ENCODE data around the gene SLF2. TPM values are rescaled to one million over a fixed set of nuclear protein-coding genes. Genes with fewer than 3 reads are reported as not detected.
"Not testable (repeated sequence)": the region's sequence is repeated elsewhere in the genome, so short reads cannot be mapped to it uniquely, and the experiment has no call there.

SLF2 gene
- polyA plus RNA-seq, 4 donors, result 31.4 to 47.1 (median 34.5) TPM

DNA sequence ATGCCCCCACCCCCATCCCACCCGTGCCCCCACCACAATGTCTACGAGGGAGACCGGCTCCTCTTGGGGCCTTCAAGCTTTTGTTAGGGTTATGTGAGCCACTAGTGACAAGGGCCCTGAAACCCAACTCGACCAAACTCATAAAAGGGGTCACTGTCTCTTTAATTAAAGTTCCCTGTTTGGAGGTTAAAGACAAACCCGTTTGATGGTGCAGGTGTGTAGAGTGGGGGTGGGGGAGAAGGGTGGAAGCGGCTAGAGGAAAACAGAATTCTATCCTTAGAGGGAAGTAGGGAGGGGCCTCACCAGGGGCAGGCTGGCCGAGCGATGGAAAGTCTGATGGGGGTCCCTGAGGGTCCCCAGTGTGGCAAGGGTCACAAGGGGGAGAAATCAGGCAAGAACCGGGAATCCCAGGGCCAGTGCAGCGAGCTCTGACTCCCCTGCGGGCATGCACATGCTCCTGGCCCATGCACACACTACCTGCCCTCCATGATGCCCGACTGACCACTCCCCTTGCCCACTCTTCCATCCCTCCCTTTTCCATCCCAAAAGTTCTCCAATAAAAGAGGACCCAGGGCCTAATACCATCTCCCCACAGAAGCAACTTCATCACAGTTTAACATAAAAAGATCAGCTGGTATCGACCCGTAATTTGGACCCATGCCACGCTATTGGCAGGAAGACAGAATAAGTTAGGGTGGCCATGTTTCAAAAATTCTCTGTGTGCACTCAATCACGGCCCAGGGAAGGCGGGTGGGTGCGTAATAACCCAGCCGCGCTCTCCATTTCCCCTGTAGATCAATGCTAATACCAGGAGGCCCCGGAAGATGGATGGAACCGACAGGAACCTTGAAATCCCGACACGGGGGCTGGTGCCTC is 35.9 kb upstream of the SLF2 start:
- DNase-seq (ENCODE audit: low read depth in 4 of 4, low spot score in 3 of 4), result no peak

DNA sequence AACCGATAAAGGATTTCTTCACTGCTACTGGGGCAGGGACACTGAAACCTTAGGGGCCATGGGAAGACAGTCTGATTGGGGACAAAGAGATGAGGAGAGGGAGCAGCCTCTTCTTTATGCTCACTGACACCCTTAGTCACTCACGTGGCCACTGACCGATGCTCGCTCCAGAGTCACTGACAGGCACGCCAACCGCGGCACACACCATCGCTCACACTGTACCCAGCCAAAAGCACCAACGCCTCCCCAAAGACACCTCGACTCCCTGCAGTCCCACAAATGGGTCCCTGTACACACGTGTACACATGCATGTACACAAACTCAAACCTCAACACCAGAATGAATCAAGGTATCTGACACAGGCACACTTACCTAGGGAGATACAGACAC is 35.3 kb upstream of the SLF2 start:
- DNase-seq (ENCODE audit: low read depth in 4 of 4, low spot score in 3 of 4), result no peak

- DNase-seq (ENCODE audit: low read depth in 4 of 4, low spot score in 3 of 4), result peak in 2 of 4 donors; percentile 51 to 67
Observed at GRCh38 chr10:100878291-100878910, 34.4 kb upstream of the SLF2 start.

- no peak for DNase-seq (ENCODE audit: low read depth in 4 of 4, low spot score in 3 of 4)
Observed at GRCh38 chr10:100879741-100880360, 32.9 kb upstream of the SLF2 start.

- no peak for DNase-seq (ENCODE audit: low read depth in 4 of 4, low spot score in 3 of 4)
Observed at GRCh38 chr10:100881556-100882213, 31.1 kb upstream of the SLF2 start.

DNA sequence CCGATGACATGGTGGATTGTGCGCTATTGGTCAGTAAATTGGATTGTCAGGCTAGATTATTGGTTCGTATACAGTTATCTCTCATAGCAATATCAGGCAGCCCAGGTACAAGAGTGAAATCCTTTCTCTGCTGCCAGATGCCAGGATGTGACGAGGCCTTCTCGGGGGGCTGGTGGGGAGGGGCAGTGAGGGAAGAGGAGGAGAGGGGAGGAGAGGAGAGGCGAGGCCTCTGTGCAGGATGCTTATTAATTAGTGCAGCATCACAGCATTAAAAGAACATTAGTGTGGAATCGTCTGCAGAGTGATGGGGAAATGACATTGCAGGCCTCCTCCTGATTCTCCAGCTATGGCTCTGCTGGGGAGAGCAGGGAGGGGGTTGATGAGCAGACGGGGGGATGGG is 30.5 kb upstream of the SLF2 start:
- no peak for DNase-seq (ENCODE audit: low read depth in 4 of 4, low spot score in 3 of 4)

- no peak for DNase-seq (ENCODE audit: low read depth in 4 of 4, low spot score in 3 of 4)
Observed at GRCh38 chr10:100882671-100883311, 30.0 kb upstream of the SLF2 start.

DNA sequence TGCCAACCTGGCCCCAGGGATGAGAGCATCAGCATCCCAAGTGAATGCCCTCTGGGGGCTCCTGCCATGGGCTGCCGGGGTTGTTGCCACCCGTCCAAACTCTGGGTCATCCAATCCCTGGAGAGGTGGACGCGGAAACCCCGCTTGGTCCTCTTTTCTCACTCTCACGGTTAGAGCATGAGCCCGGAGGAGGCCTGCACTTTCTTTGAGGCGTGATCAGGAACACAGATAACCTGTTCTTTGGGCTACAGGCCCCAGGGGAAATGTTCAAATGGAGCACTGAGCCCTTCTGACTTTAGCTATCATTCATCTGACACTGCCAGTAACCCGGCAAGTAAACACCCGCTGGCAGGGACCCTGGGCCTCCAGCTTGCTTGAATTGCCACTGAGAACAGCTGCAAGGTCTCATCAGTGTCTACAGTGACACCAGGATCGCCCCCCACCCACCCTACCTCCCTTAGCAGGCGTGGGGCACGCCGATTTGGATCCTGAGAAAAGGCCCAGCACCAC is 29.4 kb upstream of the SLF2 start:
- no peak for DNase-seq (ENCODE audit: low read depth in 4 of 4, low spot score in 3 of 4)

- DNase-seq (ENCODE audit: low read depth in 4 of 4, low spot score in 3 of 4), result not testable (repeated sequence)
Observed at GRCh38 chr10:100885611-100886010, 27.2 kb upstream of the SLF2 start.

GRCh38 chr10:100886091-100886490 is 26.7 kb upstream of the SLF2 start:
- DNase-seq (ENCODE audit: low read depth in 4 of 4, low spot score in 3 of 4), result peak in 1 of 4 donors; percentile 76

DNA sequence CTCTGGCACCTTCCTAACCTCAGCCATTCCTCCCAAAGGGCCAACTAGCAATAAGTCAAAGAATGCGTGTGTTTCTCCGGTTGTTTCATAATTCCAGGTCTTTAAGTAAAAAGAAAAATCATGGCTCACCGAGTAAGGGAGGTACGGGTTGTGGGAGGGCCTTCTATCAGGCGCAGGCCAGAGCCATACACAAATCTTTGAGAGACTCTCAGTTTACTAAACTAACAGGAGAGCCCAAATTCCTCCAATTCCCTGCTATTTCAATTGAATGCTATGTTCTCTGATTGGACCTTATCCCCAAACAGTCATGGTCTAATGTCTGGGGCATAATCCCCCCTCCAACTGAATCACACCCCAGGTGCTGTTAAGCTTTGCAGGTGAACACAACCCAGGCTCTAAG is 26.2 kb upstream of the SLF2 start:
- no peak for DNase-seq (ENCODE audit: low read depth in 4 of 4, low spot score in 3 of 4)

GRCh38 chr10:100886963-100887362 is 25.8 kb upstream of the SLF2 start:
- DNase-seq (ENCODE audit: low read depth in 4 of 4, low spot score in 3 of 4), result no peak

GRCh38 chr10:100887761-100888296 is 24.9 kb upstream of the SLF2 start:
- no peak for DNase-seq (ENCODE audit: low read depth in 4 of 4, low spot score in 3 of 4)

- DNase-seq (ENCODE audit: low read depth in 4 of 4, low spot score in 3 of 4), result no peak
Observed at GRCh38 chr10:100888957-100889356, 23.8 kb upstream of the SLF2 start.

- no peak for DNase-seq (ENCODE audit: low read depth in 4 of 4, low spot score in 3 of 4)
Observed at GRCh38 chr10:100889546-100889945, 23.2 kb upstream of the SLF2 start.

DNA sequence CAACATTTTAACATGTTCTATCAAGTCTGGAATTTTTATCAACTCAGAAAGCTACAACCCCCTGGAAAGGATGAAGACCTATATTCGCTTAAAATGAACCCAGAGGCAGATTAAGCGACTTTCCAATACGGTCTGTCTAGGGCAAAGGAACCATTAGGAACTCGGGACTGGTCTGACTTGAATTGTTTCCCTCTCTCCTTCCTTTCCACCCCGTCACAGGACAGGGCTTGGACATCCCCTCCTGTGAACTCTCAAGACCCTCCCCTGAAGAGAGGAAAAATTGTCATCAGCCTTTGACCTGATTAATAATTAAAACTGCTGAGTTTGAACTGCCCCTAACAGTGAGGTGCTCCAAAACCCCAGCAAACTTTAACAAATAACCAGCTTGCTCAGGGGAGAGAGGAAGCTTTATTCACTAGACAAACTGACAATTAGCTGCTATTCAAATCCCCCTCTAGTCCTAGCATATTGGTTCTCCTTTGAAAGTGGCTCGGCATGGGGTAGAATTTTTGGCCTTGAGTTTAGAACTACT is 22.6 kb upstream of the SLF2 start:
- no peak for DNase-seq (ENCODE audit: low read depth in 4 of 4, low spot score in 3 of 4)

DNA sequence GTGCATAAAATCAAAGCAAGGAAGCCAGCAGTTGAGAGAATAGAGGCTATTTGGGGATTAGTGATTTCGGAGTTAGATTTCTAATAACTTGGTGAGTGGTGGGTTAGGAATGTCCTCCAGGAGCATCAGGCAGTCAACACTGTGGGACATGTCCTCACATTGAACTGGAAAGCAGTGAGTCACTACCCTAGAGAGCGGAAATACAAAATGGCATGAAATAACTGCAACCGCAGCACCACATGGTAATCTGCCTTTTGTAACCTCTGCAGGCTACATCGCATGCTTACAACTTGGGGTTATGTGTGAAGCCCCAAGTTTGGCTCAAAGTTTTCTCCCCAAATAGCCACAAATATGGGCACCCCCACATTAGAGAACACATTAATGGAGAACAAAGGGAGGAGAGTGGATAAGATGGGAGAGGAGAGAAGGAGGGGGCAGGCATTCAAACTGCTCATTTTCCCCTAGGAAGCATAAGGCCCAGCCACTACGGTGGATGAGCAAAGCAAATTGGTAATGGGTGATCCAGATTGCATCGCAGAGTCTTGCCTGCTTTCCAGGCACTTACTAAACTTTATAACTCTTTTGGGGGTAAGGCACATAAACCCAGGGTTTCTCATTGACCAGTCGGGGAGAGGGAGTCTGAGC is 22.0 kb upstream of the SLF2 start:
- DNase-seq (ENCODE audit: low read depth in 4 of 4, low spot score in 3 of 4), result no peak

- no peak for DNase-seq (ENCODE audit: low read depth in 4 of 4, low spot score in 3 of 4)
Observed at GRCh38 chr10:100894033-100894432, 18.7 kb upstream of the SLF2 start.

GRCh38 chr10:100894589-100895294 is 18.0 kb upstream of the SLF2 start:
- DNase-seq (ENCODE audit: low read depth in 4 of 4, low spot score in 3 of 4), result no peak
